GM18505 (cell line): ENCODE results near the gene CLASP1.

Experiments
- ATAC-seq: cut with Tn5 transposase; IDR thresholded peaks from one replicate; pipeline ENCODE4 v1.9.1; 2021; ENCODE audit not compliant: unreplicated experiment
- POLR2A ChIP-seq: IDR thresholded peaks from 4 replicates; pipeline ENCODE4 v1.6.1; 2011; ENCODE audit warnings: borderline replicate concordance; ENCODE audit not compliant: insufficient read depth, insufficient read length; ENCODE audit errors: extremely low read depth

Gene CLASP1

GRCh38 chr2:121360566-121361300, 288.5 kb downstream of the CLASP1 start:
- TF ChIP-seq POLR2A: no peak
- ATAC-seq: no peak

- no peak for TF ChIP-seq POLR2A
- no peak for ATAC-seq
Observed at GRCh38 chr2:121359716-121360565, 289.3 kb downstream of the CLASP1 start.

GRCh38 chr2:121359170-121359569, 290.1 kb downstream of the CLASP1 start:
- ATAC-seq: no peak
- TF ChIP-seq POLR2A: no peak

GRCh38 chr2:121358291-121358690, 291.0 kb downstream of the CLASP1 start:
- ATAC-seq: no peak
- no peak for TF ChIP-seq POLR2A

- no peak for TF ChIP-seq POLR2A
- no peak for ATAC-seq
Observed at GRCh38 chr2:121356058-121356640, 293.1 kb downstream of the CLASP1 start.

GRCh38 chr2:121355488-121355887, 293.8 kb downstream of the CLASP1 start:
- no peak for ATAC-seq
- no peak for TF ChIP-seq POLR2A

GRCh38 chr2:121351521-121352318, 297.5 kb downstream of the CLASP1 start:
- no peak for TF ChIP-seq POLR2A

GRCh38 chr2:121350890-121351289, 298.4 kb downstream of the CLASP1 start:
- TF ChIP-seq POLR2A: no peak
- no peak for ATAC-seq

More at GRCh38 chr2:121351521-121352318, 297.5 kb downstream of the CLASP1 start:
- ATAC-seq: no peak

GRCh38 chr2:121350402-121350775, 298.9 kb downstream of the CLASP1 start:
- no peak for ATAC-seq
- TF ChIP-seq POLR2A: no peak

GRCh38 chr2:121349721-121350401, 299.4 kb downstream of the CLASP1 start:
- ATAC-seq: no peak
- TF ChIP-seq POLR2A: no peak

GRCh38 chr2:121348128-121348740, 301.0 kb downstream of the CLASP1 start:
- ATAC-seq: no peak
- TF ChIP-seq POLR2A: no peak

GRCh38 chr2:121346859-121347258, 302.4 kb downstream of the CLASP1 start:
- TF ChIP-seq POLR2A: no peak
- ATAC-seq: no peak
